Esophagus muscularis mucosa (tissue), 4 donors: Measurements from ENCODE around the gene GPR55. TPM values are rescaled to one million over a fixed set of nuclear protein-coding genes. Genes with fewer than 3 reads are reported as not detected.

Experiments used
- DNase-seq: peaks from one replicate; pipeline ENCODE4 v3.0.0-alpha.2; 2017; ENCODE audit errors: extremely low spot score
- H3K27ac ChIP-seq, 4 donors: fragments of 200-600 bp; sonication (generic); replicated peaks in 1 of 4; 1 replicate in 3 of 4; 2 replicates in 1 of 4; pipeline ENCODE4 v1.5.1; 2016 to 2019; ENCODE audit warnings: mild to moderate bottlenecking in 1 of 4
- H3K27me3 ChIP-seq, 4 donors: fragments of 200-600 bp; sonication (generic); one replicate each; pipeline versions ENCODE4 v1.5.1 to v1.6.0; 2016 to 2019
- H3K36me3 ChIP-seq, 4 donors: fragments of 200-600 bp; sonication (generic); one replicate each; pipeline ENCODE4 v1.5.1; 2016 to 2019
- H3K4me1 ChIP-seq, 4 donors: fragments of 200-600 bp; sonication (generic); one replicate each; pipeline ENCODE4 v1.5.1; 2016 to 2019
- H3K4me3 ChIP-seq, 4 donors: fragments of 200-600 bp; sonication (generic); 1 replicate in 2 of 4; 2 replicates in 2 of 4; pipeline ENCODE4 v1.5.1; 2016 to 2019; ENCODE audit warnings: mild to moderate bottlenecking in 4 of 4, moderate library complexity in 1 of 4
- H3K9me3 ChIP-seq, 4 donors: fragments of 200-600 bp; sonication (generic); 1 replicate in 3 of 4; 2 replicates in 1 of 4; pipeline ENCODE4 v1.5.1; 2016 to 2019
- CTCF ChIP-seq, 3 experiments: fragments of 200-600 bp in 2 of 3; fragments of 450-650 bp in 1 of 3; sonication (generic) in 2 of 3; IDR thresholded peaks; one replicate each; pipeline ENCODE4 v1.5.1; 2017 to 2019; ENCODE audit warnings: antibody characterized with exemption in 3 of 3, mild to moderate bottlenecking in 2 of 3, moderate library complexity in 1 of 3
- EP300 ChIP-seq: sonication (generic); formaldehyde crosslinking; IDR thresholded peaks from one replicate; pipeline ENCODE4 v1.6.1; 2017; ENCODE audit warnings: antibody characterized with exemption
- POLR2A ChIP-seq: fragments of 450-650 bp; IDR thresholded peaks from one replicate; pipeline ENCODE4 v1.6.1; 2017; ENCODE audit warnings: antibody characterized with exemption, moderate library complexity, mild to moderate bottlenecking, low read depth
- POLR2AphosphoS5 ChIP-seq, 2 donors: sonication (generic); formaldehyde crosslinking; IDR thresholded peaks; one replicate each; pipeline ENCODE4 v1.6.1; 2017; ENCODE audit warnings: antibody characterized with exemption in 2 of 2
- WGBS: methylation state at CpG from one replicate; pipeline ENCODE4 v1.1.5; 2018; 5-methylcytosine and 5-hydroxymethylcytosine counted together
- intact Hi-C: fragments of 100-400 bp; cut with DNase I; formaldehyde crosslinking; loops from one replicate; pipeline ENCODE4 v1.15.1; 2023
- total RNA-seq, 4 donors: library from RNA; depleted of rRNA; stranded (reverse); fragments of >200 nt; gene quantifications; one replicate each; pipeline versions ENCODE4 v1.1.0 to v1.2.1, GENCODE V29; 2016

Gene GPR55
- total RNA-seq, 4 donors from 2014 or later = 0.29 to 0.42 TPM; not detected in 2

GRCh38 chr2:230888824-230889400 is 36.1 kb downstream of the GPR55 start:
- TF ChIP-seq POLR2AphosphoS5 (IDR thresholded peaks at IDR 0.05) (no peak), EP300 (no peak), POLR2A (no peak), CTCF (IDR thresholded peaks at IDR 0.05) (no peak)
- Histone ChIP-seq H3K9me3 (no peaks in the 10 kb centered on the region), H3K27ac (no peak overlapping the region), H3K4me3 (no peak overlapping the region), H3K27me3 (peaks cover 0 to 13% (median 0%) of the 10 kb centered on the region in 4 donors), H3K4me1 (no peaks in the 10 kb centered on the region), H3K36me3 (no peaks in the 10 kb centered on the region)
- intact Hi-C loops = no loop called here
- 94% methylated on average over 13 of the region's 14 CpGs for WGBS
- DNase-seq = no peak

GRCh38 chr2:230887342-230887741 is 37.7 kb downstream of the GPR55 start:
- intact Hi-C loops = no loop called here
- H3K4me1 ChIP-seq = no peaks in the 10 kb centered on the region
- no peaks in the 10 kb centered on the region for H3K9me3 ChIP-seq
- H3K27me3 ChIP-seq = peaks cover 0 to 7% (median 0%) of the 10 kb centered on the region in 4 donors
- 84% methylated on average over 7 of the region's 7 CpGs for WGBS
- no peak overlapping the region for H3K27ac ChIP-seq
- no peak for TF ChIP-seq EP300
- TF ChIP-seq POLR2AphosphoS5 (IDR thresholded peaks at IDR 0.05) = no peak
- TF ChIP-seq CTCF (IDR thresholded peaks at IDR 0.05) = no peak
- no peak for TF ChIP-seq POLR2A
- no peak for DNase-seq
- H3K4me3 ChIP-seq = no peak overlapping the region
- H3K36me3 ChIP-seq = no peaks in the 10 kb centered on the region

- Histone ChIP-seq H3K36me3 (no peaks in the 10 kb centered on the region), H3K4me3 (no peak overlapping the region), H3K4me1 (no peaks in the 10 kb centered on the region), H3K9me3 (no peaks in the 10 kb centered on the region), H3K27ac (no peak overlapping the region), H3K27me3 (peaks cover 0 to under 1% (median 0%) of the 10 kb centered on the region in 4 donors)
- intact Hi-C loops = no loop called here
- 100% methylated on average over 1 of the region's 14 CpGs for WGBS
- TF ChIP-seq CTCF (IDR thresholded peaks at IDR 0.05) (no peak), POLR2AphosphoS5 (IDR thresholded peaks at IDR 0.05) (no peak), EP300 (no peak), POLR2A (no peak)
- no peak for DNase-seq
These were observed 38.4 kb downstream of the GPR55 start for GRCh38 chr2:230886671-230887071.

- WGBS = 69% methylated on average over 4 of the region's 5 CpGs
- Histone ChIP-seq H3K27me3 (no peaks in the 10 kb centered on the region), H3K36me3 (no peaks in the 10 kb centered on the region), H3K4me3 (no peak overlapping the region), H3K4me1 (no peaks in the 10 kb centered on the region), H3K27ac (no peak overlapping the region), H3K9me3 (no peaks in the 10 kb centered on the region)
- TF ChIP-seq EP300 = no peak
- TF ChIP-seq CTCF (IDR thresholded peaks at IDR 0.05) = no peak
- TF ChIP-seq POLR2AphosphoS5 (IDR thresholded peaks at IDR 0.05) = no peak
- no peak for TF ChIP-seq POLR2A
- DNase-seq = no peak
- intact Hi-C loops = no loop called here
These were observed 38.8 kb downstream of the GPR55 start for GRCh38 chr2:230886206-230886605.
